Stimulated activated CD4-positive, alpha-beta T cell treated with anti-CD3 and anti-CD28 coated beads, Interleukin-15, amount 100 ng/mL, for 48 hours (primary cell): Measurements from ENCODE around the gene SPEF1.

ENCODE experiments used
- DNase-seq, 2 donors: peaks; one replicate each; pipeline ENCODE4 v3.0.0-alpha.2; 2020; ENCODE audit warnings: low read depth in 2 of 2

The SPEF1 gene

DNA sequence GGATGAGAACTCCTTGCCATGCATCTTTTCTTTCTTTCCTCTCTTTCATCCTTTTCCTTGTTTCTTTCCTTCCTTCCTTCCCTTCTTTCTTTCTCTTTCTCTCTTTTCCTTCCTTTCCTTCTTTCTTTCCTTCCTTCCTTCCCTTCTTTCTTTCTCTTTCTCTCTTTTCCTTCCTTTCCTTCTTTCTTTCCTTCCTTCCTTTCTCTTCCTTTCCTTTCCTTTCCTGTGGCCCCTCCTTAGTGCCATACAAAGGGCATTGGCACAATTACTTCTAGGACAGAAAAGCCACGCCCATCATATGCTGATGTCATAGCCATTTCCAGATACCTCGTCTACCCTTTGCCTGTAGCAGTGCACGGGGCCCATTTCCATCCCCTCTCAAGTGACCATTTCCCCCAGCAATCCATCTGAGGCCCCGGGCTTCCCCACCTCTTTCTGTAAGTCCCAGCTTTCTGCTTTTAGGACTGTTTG lies 7.5 kb upstream of the SPEF1 start:
- DNase-seq, result no peak

DNA sequence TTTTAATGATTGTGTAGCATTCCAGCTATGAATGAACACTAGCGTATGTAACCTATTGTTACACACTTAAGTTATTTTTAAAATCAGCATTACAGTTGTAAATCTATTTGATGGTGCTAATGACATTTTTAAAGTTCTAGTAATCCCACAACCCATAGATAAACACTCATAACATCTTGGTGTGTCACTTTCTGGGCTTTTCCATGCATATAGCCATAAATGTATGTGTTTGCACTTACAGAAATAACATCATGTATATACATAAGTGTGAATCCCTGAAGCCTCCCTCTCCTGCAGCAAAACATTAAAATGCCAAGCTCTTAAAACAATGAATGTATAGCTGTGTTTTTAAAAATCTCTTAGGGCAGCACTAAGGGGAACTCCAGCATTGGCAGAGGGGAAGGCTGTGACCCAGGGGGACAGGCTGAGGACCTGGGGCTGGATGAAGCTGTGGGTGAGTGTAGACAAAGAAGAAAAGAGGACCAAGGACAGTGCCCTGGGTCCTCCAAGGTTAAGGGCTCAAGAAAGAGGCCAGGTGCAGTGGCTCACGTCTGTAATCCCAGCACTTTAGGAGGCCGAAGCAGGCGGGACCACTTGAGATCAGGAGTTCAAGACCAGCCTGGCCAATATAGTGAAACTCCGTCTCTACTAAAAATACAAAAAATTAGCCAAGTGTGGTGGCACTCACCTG lies 6.2 kb upstream of the SPEF1 start:
- no peak for DNase-seq

- peak; percentile 77 to 88 for DNase-seq
Observed at GRCh38 chr20:3786665-3787323, 5.5 kb upstream of the SPEF1 start, which contains the start of gene CENPB. CENPB (minus strand) TSS chr20:3786740; CDS start chr20:3786483, 257 bp downstream.

GRCh38 chr20:3786126-3786484 lies 4.9 kb upstream of the SPEF1 start:
- peak in 1 of 2 donors; percentile 25 for DNase-seq

GRCh38 chr20:3785240-3786125 lies 4.2 kb upstream of the SPEF1 start:
- DNase-seq, result no peak

DNA sequence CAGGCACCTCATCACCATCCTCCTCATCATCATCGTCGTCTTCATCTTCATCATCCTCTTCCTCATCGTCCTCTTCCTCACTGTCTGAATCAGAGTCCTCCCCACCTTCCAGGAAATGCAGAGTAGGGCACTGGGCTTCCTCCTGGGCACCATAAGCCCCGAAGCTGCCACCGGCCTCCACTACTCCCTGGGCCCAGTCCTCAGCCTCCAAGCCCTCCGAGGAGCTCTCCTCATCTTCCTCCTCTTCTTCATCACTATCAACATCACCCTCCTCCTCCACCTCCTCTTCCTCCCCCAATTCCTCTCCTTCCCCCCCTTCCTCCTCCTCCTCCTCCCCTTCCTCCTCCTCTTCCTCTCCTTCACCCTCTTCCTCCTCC lies 3.6 kb upstream of the SPEF1 start:
- no peak for DNase-seq

DNA sequence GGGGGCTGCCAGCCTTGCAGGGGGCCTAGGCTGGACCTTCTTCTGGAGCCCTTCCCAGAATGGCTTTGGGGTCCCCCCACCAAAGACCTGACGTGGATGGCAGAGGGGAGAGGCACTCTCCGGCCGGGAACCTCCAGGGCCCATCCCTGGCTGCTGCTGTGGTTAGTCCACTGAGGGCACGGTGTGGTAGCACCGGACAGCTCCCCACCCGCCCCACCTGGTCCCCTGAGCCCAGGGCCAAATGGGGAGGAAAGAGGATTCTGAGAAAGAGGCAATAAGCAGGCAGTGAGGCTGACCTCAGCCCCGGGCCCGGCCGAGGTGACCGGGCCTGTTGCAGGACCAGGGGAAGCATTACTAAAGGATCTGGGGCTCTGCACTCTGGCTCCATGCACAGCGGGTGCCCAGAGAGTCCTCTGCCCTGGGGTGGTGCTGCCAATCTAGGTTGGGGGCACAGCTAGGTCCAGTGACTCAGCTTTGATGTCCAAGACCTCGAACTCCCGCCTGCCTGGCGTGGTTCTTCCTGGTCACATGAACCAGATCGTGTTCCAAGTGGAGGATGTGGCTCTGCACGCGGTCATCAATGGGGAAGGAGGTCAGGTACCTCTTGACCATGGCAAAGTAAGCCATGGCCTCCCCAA lies 3.1 kb upstream of the SPEF1 start:
- no peak for DNase-seq

GRCh38 chr20:3783511-3784195 lies 2.4 kb upstream of the SPEF1 start:
- no peak for DNase-seq

DNA sequence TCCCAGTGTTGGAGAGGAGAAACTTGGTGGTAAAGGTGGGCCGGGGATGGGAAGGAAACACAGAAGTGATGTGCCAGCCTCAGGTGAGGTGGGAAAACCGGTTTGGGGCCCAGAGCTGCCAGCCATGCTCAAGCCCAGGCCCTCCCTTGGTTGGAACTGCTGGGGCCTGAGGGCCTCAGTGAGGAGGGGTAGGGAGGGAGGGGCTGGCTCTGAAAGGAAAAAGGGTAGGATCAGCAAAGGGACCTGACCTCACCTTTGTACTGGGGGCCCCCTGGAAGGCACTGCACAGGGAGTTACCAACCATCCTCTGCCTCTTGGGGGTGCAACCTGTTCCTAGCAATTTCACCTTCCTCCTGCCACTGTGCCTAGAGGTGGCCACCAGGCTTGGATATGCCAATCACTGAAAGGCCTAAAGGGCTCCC lies 1.8 kb upstream of the SPEF1 start:
- DNase-seq, result no peak

DNA sequence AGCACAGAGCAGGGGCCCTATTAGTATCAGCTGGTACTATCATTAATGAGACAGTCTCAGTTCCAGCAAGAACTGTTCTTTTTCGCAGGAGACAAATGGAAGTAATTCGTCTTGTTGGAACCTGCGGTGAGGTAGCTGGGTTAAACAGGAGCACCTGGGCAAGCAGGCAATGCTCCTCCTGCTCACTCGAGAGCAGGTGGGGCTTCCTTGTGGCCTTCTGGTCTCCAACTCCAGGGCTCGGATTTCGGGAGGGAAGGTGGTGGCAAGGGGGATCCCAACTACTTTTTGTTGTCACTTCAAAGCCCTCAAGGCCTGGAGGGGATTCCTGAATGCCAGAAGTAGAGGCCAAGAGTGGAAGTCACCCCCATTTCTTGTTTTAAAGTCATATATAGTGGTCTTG lies 1.3 kb upstream of the SPEF1 start:
- no peak for DNase-seq

- DNase-seq, result no peak
Observed at GRCh38 chr20:3778976-3779375, 2.3 kb downstream of the SPEF1 start.

GRCh38 chr20:3777716-3778629 lies 3.3 kb downstream of the SPEF1 start:
- peak in 1 of 2 donors; percentile 40 for DNase-seq

DNA sequence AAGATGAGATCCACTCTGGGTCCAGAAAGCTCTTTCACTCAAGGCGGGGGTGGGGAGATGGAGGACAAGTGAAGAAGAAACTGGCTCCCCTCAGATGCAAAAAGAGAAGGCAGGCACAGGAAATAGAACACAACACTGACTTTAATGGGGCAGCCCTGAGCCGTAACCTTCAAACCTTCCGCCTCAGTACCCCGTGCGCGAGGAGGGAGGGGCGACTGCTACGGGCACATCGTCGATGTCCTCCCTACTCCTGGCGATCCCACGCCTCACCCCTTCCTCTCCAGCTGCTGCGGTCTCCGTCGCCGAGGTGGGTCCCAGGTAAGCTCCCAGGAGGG lies 3.9 kb downstream of the SPEF1 start:
- no peak for DNase-seq

DNA sequence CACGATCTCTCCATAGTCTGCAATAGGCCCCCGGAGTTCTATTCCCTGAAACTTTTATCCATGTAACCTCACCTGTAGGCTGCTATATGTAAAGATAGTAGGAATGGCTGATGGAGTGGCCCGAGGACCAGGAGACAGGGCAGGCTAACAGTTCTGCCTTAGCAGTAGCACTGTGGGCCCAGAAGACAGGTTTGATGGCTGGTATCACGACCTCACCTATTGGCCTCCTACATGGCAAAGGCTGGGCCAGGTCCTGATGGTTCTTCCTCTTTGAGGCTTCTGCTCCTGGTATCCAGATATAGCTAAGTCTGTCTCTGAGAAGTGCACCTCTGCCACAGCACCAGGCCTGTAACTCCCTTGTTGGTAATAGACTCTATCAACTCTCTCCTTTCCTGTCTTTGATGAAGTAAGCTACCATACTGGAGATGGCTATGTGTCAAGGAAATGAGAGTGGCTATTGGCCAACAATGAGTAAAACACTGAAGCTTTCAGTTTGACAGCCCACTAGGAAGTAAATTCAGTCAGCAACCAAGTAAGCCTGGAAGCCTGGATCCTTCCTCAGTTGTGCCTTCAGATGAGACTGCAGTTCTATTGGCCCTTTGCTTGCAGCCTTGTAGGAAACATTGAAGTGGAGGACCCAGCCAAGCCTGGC lies 5.7 kb downstream of the SPEF1 start:
- DNase-seq, result no peak

DNA sequence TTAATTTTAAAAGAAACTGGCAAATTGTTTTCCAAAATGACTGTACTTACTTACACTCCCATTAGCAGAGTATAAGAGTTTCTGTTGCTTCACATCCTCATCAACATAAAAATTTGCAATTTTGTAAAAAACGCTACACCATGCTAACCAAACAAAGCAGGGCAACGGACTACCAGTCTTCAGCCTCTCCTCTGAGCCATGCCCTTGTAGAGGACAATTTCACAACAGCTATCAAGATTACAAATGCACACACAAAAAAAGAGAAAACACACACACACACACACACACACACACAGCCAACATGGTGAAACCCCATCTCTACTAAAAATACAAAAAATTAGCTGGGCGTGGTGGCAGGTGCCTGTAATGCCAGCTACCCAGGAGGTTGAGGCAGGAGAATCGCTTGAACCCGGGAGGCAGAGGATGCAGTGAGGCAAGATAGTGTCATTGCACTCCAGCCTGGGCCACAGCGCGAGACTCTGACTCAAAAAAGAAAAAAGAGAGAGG lies 9.6 kb downstream of the SPEF1 start:
- DNase-seq, result no peak

GRCh38 chr20:3768342-3769130 lies 12.7 kb downstream of the SPEF1 start:
- DNase-seq, result peak; percentile 65 to 68

DNA sequence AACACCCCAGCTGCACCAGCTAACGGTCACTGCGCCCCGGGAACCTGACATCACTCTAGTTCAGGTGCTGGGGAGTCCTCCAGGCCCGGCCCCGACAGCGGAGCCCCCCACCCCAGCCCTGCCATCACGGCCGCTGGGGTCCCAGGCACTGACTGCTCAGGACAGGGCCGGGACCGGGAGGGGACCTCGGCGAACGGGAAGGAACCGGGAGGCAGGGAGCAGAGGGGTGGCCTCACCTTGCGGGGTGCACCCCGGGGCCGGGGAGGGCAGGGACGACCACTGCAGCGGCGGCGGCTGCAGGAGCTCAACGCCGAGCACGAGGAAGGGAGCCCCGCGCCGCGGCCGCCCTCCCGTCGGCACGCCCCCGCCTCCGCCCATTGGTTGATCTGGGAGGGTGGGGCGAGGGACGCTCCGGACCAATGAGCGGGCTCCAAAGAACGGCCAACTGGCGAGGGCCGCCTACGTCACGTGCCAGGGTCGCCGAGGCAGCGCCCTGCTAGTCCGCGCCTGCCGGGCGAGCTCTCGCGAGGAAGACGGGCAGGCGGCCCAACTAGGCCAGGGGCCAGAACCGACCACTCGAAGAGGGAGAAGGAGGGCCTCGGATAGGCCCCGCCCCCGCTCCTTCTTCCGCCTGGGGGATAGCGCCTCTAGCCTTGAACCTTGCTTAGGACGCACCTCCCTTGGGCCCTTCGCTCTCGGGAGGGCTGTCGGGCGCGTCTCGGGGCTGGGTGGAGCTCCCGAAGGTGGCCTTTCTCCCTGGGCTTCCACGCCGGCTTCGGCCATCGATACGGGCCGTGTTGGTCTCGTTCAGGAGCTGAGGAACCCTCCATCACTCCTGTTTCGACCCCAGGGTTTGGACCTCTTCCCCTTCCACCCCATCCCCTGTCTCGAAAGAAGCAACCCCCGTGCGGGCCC lies 13.6 kb downstream of the SPEF1 start, which contains the start of gene ADISSP:
Gene ADISSP (minus strand): TSS at position 327 of the 915 bp plus-strand sequence. CDS start 7,653 bp downstream, outside the sequence.
- peak; percentile 97 for DNase-seq

DNA sequence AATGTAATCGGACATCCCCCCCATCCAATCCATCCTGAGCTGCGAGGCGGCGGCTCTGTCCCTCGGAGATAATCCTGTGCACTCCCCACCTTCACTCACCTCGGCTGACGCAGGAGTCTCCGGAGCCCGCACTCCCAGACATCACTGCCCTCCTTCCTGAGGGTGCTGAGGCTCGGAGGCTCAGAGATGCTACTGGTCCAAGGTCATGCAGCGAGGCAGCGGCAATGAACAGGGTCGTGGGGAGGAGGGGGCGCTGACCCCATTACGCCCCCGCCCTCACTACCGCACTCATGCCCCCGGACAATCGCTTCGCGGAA lies 14.2 kb downstream of the SPEF1 start:
- no peak for DNase-seq
